ENCODE results near the gene ZBTB46. TPM values are rescaled to one million over a fixed set of nuclear protein-coding genes. Genes with fewer than 3 reads are reported as not detected.

The ZBTB46 gene
- total and polyA plus RNA-seq, 10 of the 15 experiments (the other 5 are each of a cell fraction or from before 2014, with no cell fraction given): 0.15 to 0.92 (median 0.34) TPM

- no peak; the same call in 2 of the 3 replicates for ATAC-seq
- peaks cover 12% of the 10 kb centered on the region for H3K4me1 ChIP-seq (ENCODE audit: control insufficient read depth, insufficient read depth, low read length)
Observed at GRCh38 chr20:63708301-63709148, 122.5 kb downstream of the ZBTB46 start.

More at GRCh38 chr20:63708301-63709148, 122.5 kb downstream of the ZBTB46 start:
- H3K9me3 ChIP-seq (replicated peaks; ENCODE audit: control insufficient read depth, insufficient read depth, low read length): peaks cover 7% of the 10 kb centered on the region; the same call in 2 of the 3 replicates
- peak overlapping the region; percentile 67 for H3K27ac ChIP-seq (ENCODE audit: control insufficient read depth, insufficient read depth)
- in situ Hi-C loops (cut with MboI): loop anchor here (5.0 kb wide), 1 partner anchor 149 kb away; no protein-coding TSS in a partner anchor
- H3K27me3 ChIP-seq (replicated peaks in 1 of 2; ENCODE audit: control insufficient read depth in 2 of 2, insufficient read depth in 2 of 2, low read length in 1 of 2): no peaks in the 10 kb centered on the region
- intact Hi-C loops (cut with micrococcal nuclease; ENCODE audit: unreplicated experiment): no loop called here
- 50% methylated on average over 46 of the region's 67 CpGs for WGBS (ENCODE audit: insufficient coverage, insufficient replicate concordance, low lambda C conversion rate, missing lambda C conversion rate)
- CTCF ChIA-PET: interaction anchor here (0.9 to 3.3 kb wide), 16 partner anchors 10 to 269 kb away, joined by 3 to 28 read pairs (median 5); partner anchors contain the start of genes LIME1, RTEL1, SLC2A4RG and TPD52L2
- peak overlapping the region; percentile 89 for H3K4me3 ChIP-seq
- SMC1A ChIA-PET (ENCODE audit: uncharacterized antibody, unreplicated experiment): interaction anchor here (0.6 to 2.6 kb wide), 8 partner anchors 11 to 156 kb away, joined by 3 to 14 read pairs (median 5); partner anchors contain the start of genes LIME1 and TPD52L2
- H3K36me3 ChIP-seq (ENCODE audit: control insufficient read depth in 2 of 2, insufficient read depth in 2 of 2, low read length in 1 of 2): peaks cover 5 to 27% of the 10 kb centered on the region in 2 experiments
- POLR2A ChIA-PET: interaction anchor here (1.0 to 1.6 kb wide), 7 partner anchors 28 to 188 kb away, joined by 3 to 5 read pairs (median 3); partner anchors contain the start of genes LIME1, RTEL1, SLC2A4RG and TPD52L2
- no peaks in the 10 kb centered on the region for H4K20me1 ChIP-seq (ENCODE audit: control insufficient read depth, insufficient read depth)
- TSS peak; percentile 65 for BruUV-seq (replicated peaks)
- DNase-seq (ENCODE audit: low read depth, low spot score) (no peak), FAIRE-seq (no peak)
- peak overlapping the region; percentile 41 for H2AFZ ChIP-seq (ENCODE audit: control insufficient read depth, low read depth, low read length)
- peak overlapping the region; percentile 72 for H3K4me2 ChIP-seq (ENCODE audit: control insufficient read depth, insufficient read depth)
- RAD21 ChIA-PET (ENCODE audit: unreplicated experiment): interaction anchor here (0.6 to 2.4 kb wide), 17 partner anchors 10 to 353 kb away, joined by 3 to 32 read pairs (median 4); partner anchors contain the start of genes LIME1, PRPF6, PTK6 and RTEL1
- no peak for TF ChIP-seq CHD1 (IDR thresholded peaks at IDR 0.05; ENCODE audit: low read depth, low read length)
- no peak for TF ChIP-seq MEF2B (IDR thresholded peaks at IDR 0.05; ENCODE audit: partially characterized antibody, poor library complexity, severe bottlenecking)
- TF ChIP-seq BCL3 (IDR thresholded peaks at IDR 0.05; ENCODE audit: borderline replicate concordance, insufficient read depth, low read depth, low read length, poor library complexity, severe bottlenecking): no peak
- no peak for TF ChIP-seq BCL11A (IDR thresholded peaks at IDR 0.05; ENCODE audit: low read depth, low read length)
- TF ChIP-seq TARDBP (IDR thresholded peaks at IDR 0.05; ENCODE audit: borderline replicate concordance): no peak
- H3K9ac ChIP-seq (ENCODE audit: control insufficient read depth, insufficient read depth, low read length): peak overlapping the region; percentile 77
- peaks cover 50% of the 10 kb centered on the region for H3K79me2 ChIP-seq (ENCODE audit: control insufficient read depth, insufficient read depth, low read length)

Measured in GM12878 (cell line).